Peyer's patch (tissue), 4 donors: ENCODE results near the gene FGFR1OP2.

ENCODE experiments used
- POLR2A ChIP-seq, 2 donors: fragments of 450-650 bp; IDR thresholded peaks; one replicate each; pipeline ENCODE4 v1.5.1; 2017; ENCODE audit warnings: antibody characterized with exemption in 2 of 2, mild to moderate bottlenecking in 2 of 2, moderate library complexity in 2 of 2
- TF ChIP-seq, protein P1 (sequence below), 6 experiments: fragments of 450-650 bp in 4 of 6; fragments of 200-600 bp in 2 of 6; sonication (generic) in 1 of 6; IDR thresholded peaks; one replicate each; pipeline ENCODE4 v1.5.1; 2017 to 2019; ENCODE audit warnings: antibody characterized with exemption in 6 of 6, mild to moderate bottlenecking in 3 of 6, moderate library complexity in 1 of 6

DNA sequence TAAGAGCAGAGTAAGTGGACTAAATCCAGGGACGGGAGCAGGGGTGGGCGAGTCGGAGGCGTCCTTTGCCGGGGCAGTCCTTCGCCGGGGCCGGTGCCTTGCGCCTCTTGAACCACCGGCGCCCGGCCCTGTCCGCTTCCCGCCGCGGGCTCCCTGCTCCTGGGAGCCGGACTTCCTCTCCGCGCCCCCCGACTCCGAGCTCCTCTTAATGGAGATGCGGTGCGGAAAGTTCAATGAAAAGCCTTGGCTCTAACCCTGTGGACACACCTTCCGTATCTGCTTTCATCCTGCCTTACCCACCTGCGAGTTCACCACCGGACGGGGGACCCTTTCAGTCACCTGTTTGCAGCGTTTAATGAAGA is 412 bp downstream of the FGFR1OP2 start:
- TF ChIP-seq, protein P1, sequence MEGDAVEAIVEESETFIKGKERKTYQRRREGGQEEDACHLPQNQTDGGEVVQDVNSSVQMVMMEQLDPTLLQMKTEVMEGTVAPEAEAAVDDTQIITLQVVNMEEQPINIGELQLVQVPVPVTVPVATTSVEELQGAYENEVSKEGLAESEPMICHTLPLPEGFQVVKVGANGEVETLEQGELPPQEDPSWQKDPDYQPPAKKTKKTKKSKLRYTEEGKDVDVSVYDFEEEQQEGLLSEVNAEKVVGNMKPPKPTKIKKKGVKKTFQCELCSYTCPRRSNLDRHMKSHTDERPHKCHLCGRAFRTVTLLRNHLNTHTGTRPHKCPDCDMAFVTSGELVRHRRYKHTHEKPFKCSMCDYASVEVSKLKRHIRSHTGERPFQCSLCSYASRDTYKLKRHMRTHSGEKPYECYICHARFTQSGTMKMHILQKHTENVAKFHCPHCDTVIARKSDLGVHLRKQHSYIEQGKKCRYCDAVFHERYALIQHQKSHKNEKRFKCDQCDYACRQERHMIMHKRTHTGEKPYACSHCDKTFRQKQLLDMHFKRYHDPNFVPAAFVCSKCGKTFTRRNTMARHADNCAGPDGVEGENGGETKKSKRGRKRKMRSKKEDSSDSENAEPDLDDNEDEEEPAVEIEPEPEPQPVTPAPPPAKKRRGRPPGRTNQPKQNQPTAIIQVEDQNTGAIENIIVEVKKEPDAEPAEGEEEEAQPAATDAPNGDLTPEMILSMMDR (IDR thresholded peaks at IDR 0.05), result no peak
- TF ChIP-seq POLR2A (IDR thresholded peaks at IDR 0.05), result no peak
